SK-N-MC (cell line): Measurements from ENCODE around the gene PPP2R2B.

Source experiments
- EZH2 ChIP-seq: fragments of 200-600 bp; sonication (generic); IDR thresholded peaks from one replicate; pipeline ENCODE4 v1.6.1; 2017; ENCODE audit warnings: antibody characterized with exemption
- POLR2AphosphoS5 ChIP-seq: IDR thresholded peaks from 2 replicates; pipeline ENCODE4 v1.6.1; 2012; ENCODE audit warnings: mild to moderate bottlenecking, low read depth, low read length, borderline replicate concordance

DNA sequence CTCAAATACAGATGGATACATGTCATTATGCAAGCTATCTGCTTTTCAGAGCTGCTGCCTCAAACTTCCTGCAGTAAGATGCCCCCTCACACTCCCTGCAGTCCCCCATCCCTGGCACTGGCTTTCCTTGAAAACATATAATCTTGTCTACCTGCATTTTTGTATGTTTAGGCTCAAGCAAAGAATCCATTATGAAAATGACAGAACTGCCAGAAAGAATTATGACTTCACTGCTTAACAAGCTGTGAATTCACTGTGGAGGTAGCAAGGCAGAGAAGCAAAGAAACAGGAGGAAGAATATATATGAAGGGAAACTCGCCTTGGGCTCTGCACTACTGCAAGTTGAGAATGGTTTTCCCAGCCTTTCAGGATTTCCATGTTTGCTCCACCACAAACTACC is 39.4 kb upstream of the PPP2R2B start:
- TF ChIP-seq EZH2: no peak
- no peak for TF ChIP-seq POLR2AphosphoS5
